GM12878 (cell line): ENCODE measurements around the gene CARS2. TPM values are rescaled to one million over a fixed set of nuclear protein-coding genes. Genes with fewer than 3 reads are reported as not detected.

Experiments
- ATAC-seq: fragments of 200-7000 bp; cut with Tn5 transposase; 3 replicates; pipeline ENCODE4 v1.9.1; 2020; ENCODE audit warnings: mild to moderate bottlenecking, moderate library complexity
- BruUV-seq: library from RNA; stranded (reverse); fragments of 400-500 nt; replicated peaks from 2 replicates; lab custom pipeline; 2021; lab: Mats Ljungman, UMichigan
- CTCF ChIA-PET: fragments of 300-600 bp; sonication (Branson Sonifier 250); formaldehyde crosslinking; extraction: SDS; loops from one replicate; lab custom pipeline; 2021; ENCODE audit warnings: inconsistent platforms; lab: Yijun Ruan, JAX
- POLR2A ChIA-PET: fragments of 350-600 bp; formaldehyde crosslinking; extraction: SDS; loops from one replicate; lab custom pipeline; 2021; ENCODE audit warnings: inconsistent platforms; lab: Charles Lee
- RAD21 ChIA-PET: fragments of 300-600 bp; sonication (Branson Sonifier 250); formaldehyde crosslinking; loops from one replicate; lab custom pipeline; 2023; ENCODE audit warnings: antibody characterized with exemption; ENCODE audit not compliant: unreplicated experiment; lab: Charles Lee
- SMC1A ChIA-PET: fragments of 300-600 bp; sonication (Branson Sonifier 250); formaldehyde crosslinking; loops from one replicate; lab custom pipeline; 2023; ENCODE audit not compliant: unreplicated experiment, uncharacterized antibody; lab: Charles Lee
- DNase-seq: peaks from one replicate; pipeline ENCODE4 v3.0.0-alpha.2; 2011; ENCODE audit warnings: low read depth, low spot score
- FAIRE-seq: peaks from 3 replicates; lab custom pipeline; 2011; peaks lifted over from hg19 to GRCh38; lab: Jason Lieb, UNC
- H2AFZ ChIP-seq: 2 replicates; pipeline ENCODE4 v1.6.0; 2011; ENCODE audit warnings: low read depth, low read length, control low read depth; ENCODE audit not compliant: control insufficient read depth
- H3K27ac ChIP-seq: 2 replicates; pipeline ENCODE4 v1.5.1; 2011; ENCODE audit warnings: control low read depth; ENCODE audit not compliant: control insufficient read depth, insufficient read depth
- H3K27me3 ChIP-seq, 2 experiments: replicated peaks in 1 of 2; 2 replicates each; pipeline versions ENCODE4 v1.6.0 to v1.6.1; 2011; ENCODE audit warnings: low read length in 1 of 2; ENCODE audit not compliant: control insufficient read depth in 2 of 2, insufficient read depth in 2 of 2
- H3K36me3 ChIP-seq, 2 experiments: 2 replicates each; pipeline ENCODE4 v1.5.1; 2011; ENCODE audit warnings: low read length in 1 of 2; ENCODE audit not compliant: control insufficient read depth in 2 of 2, insufficient read depth in 2 of 2
- H3K4me1 ChIP-seq: 2 replicates; pipeline ENCODE4 v1.6.1; 2011; ENCODE audit warnings: mild to moderate bottlenecking, low read length, moderate library complexity, mixed read lengths; ENCODE audit not compliant: control insufficient read depth, insufficient read depth
- H3K4me2 ChIP-seq: 2 replicates; pipeline ENCODE4 v1.6.0; 2011; ENCODE audit warnings: control low read depth; ENCODE audit not compliant: control insufficient read depth, insufficient read depth
- H3K4me3 ChIP-seq: fragments of 200-600 bp; sonication (generic); 2 replicates; pipeline ENCODE4 v1.5.1; 2016
- H3K79me2 ChIP-seq: 2 replicates; pipeline ENCODE4 v1.6.0; 2011; ENCODE audit warnings: low read length; ENCODE audit not compliant: control insufficient read depth, insufficient read depth
- H3K9ac ChIP-seq: 2 replicates; pipeline ENCODE4 v1.8.0; 2011; ENCODE audit warnings: low read length, control low read depth, mixed read lengths; ENCODE audit not compliant: control insufficient read depth, insufficient read depth
- H3K9me3 ChIP-seq: replicated peaks from 3 replicates; pipeline ENCODE4 v1.5.1; 2011; ENCODE audit warnings: mild to moderate bottlenecking, low read length; ENCODE audit not compliant: control insufficient read depth, insufficient read depth
- H4K20me1 ChIP-seq: 2 replicates; pipeline ENCODE4 v1.6.0; 2011; ENCODE audit not compliant: control insufficient read depth, insufficient read depth
- BMI1 ChIP-seq: fragments of 450-650 bp; IDR thresholded peaks from 2 replicates; pipeline ENCODE4 v1.6.1; 2016; ENCODE audit warnings: mild to moderate bottlenecking, moderate library complexity, borderline replicate concordance
- CHD1 ChIP-seq: IDR thresholded peaks from 2 replicates; pipeline ENCODE4 v1.6.1; 2012; ENCODE audit warnings: low read depth, low read length, improper control_type of control experiment
- EED ChIP-seq: sonication (generic); IDR thresholded peaks from 2 replicates; pipeline ENCODE4 v1.6.1; 2016; ENCODE audit warnings: antibody characterized with exemption, low read depth
- EGR1 ChIP-seq, 2 experiments: IDR thresholded peaks; 1 replicate in 1 of 2; 2 replicates in 1 of 2; pipeline ENCODE4 v1.6.1; 2011 to 2012; ENCODE audit warnings: low read depth in 2 of 2, low read length in 2 of 2, borderline replicate concordance in 1 of 2, mild to moderate bottlenecking in 1 of 2, moderate library complexity in 1 of 2
- FOS ChIP-seq: IDR thresholded peaks from 3 replicates; pipeline ENCODE4 v1.6.1; 2011; ENCODE audit warnings: borderline replicate concordance; ENCODE audit not compliant: insufficient read length; ENCODE audit errors: extremely low read depth
- GABPA ChIP-seq: IDR thresholded peaks from 2 replicates; pipeline ENCODE4 v1.6.1; 2014; ENCODE audit warnings: antibody characterized with exemption, low read depth, mild to moderate bottlenecking, inconsistent platforms
- HDAC6 ChIP-seq: fragments of 200-600 bp; sonication (generic); IDR thresholded peaks from one replicate; pipeline ENCODE4 v1.8.0; 2017; ENCODE audit warnings: antibody characterized with exemption; ENCODE audit not compliant: unreplicated experiment
- NRF1 ChIP-seq: conservative IDR thresholded peaks from 2 replicates; pipeline ENCODE4 v1.6.1; 2011; ENCODE audit warnings: mild to moderate bottlenecking, low read depth, low read length, improper control_type of control experiment
- PAX5 ChIP-seq: IDR thresholded peaks from 2 replicates; pipeline ENCODE4 v1.6.1; 2011; ENCODE audit warnings: low read depth, low read length, borderline replicate concordance
- PBX3 ChIP-seq: IDR thresholded peaks from 2 replicates; pipeline ENCODE4 v1.6.1; 2011; ENCODE audit warnings: mild to moderate bottlenecking, low read depth, low read length, moderate library complexity; ENCODE audit not compliant: insufficient replicate concordance
- POLR2AphosphoS2 ChIP-seq: IDR thresholded peaks from 2 replicates; pipeline ENCODE4 v1.6.1; 2011; ENCODE audit warnings: low read depth, mild to moderate bottlenecking, low read length, improper control_type of control experiment, moderate library complexity
- RELA ChIP-seq: fragments of 450-650 bp; IDR thresholded peaks from 2 replicates; pipeline ENCODE4 v1.8.0; 2014; ENCODE audit warnings: borderline replicate concordance; ENCODE audit not compliant: partially characterized antibody
- REST ChIP-seq: IDR thresholded peaks from 2 replicates; pipeline ENCODE4 v1.6.1; 2012; ENCODE audit warnings: mild to moderate bottlenecking, low read depth, low read length
- RFX5 ChIP-seq: IDR thresholded peaks from 2 replicates; pipeline ENCODE4 v1.6.1; 2011; ENCODE audit warnings: low read depth, low read length, improper control_type of control experiment
- SMAD1 ChIP-seq: fragments of 450-650 bp; IDR thresholded peaks from 2 replicates; pipeline ENCODE4 v1.6.1; 2018; ENCODE audit warnings: mild to moderate bottlenecking, low read depth; ENCODE audit not compliant: partially characterized antibody
- SPI1 ChIP-seq: IDR thresholded peaks from 2 replicates; pipeline ENCODE4 v1.6.1; 2011; ENCODE audit warnings: low read depth, mild to moderate bottlenecking, low read length, moderate library complexity, borderline replicate concordance; ENCODE audit not compliant: insufficient read depth
- STAT1 ChIP-seq: fragments of 450-650 bp; conservative IDR thresholded peaks from 2 replicates; pipeline ENCODE4 v1.6.1; 2014; ENCODE audit warnings: antibody characterized with exemption, mild to moderate bottlenecking
- ZNF207 ChIP-seq: fragments of 450-650 bp; IDR thresholded peaks from 2 replicates; pipeline ENCODE4 v1.6.1; 2014; ENCODE audit warnings: antibody characterized with exemption, mild to moderate bottlenecking, borderline replicate concordance
- ZZZ3 ChIP-seq: IDR thresholded peaks from 2 replicates; pipeline ENCODE4 v1.6.1; 2011; ENCODE audit warnings: low read depth; ENCODE audit not compliant: control insufficient read depth, insufficient read length
- WGBS: methylation state at CpG from one replicate; pipeline ENCODE4 v1.1.6; 2016; ENCODE audit warnings: low lambda C conversion rate; ENCODE audit not compliant: insufficient replicate concordance, insufficient coverage; ENCODE audit errors: missing lambda C conversion rate; 5-methylcytosine and 5-hydroxymethylcytosine counted together
- in situ Hi-C: fragments of 300-500 bp; cut with MboI; formaldehyde crosslinking; loops from 9 replicates; pipeline ENCODE4 v1.14.3; 2018; ENCODE audit warnings: mixed read lengths
- intact Hi-C: fragments of 100-400 bp; cut with micrococcal nuclease; formaldehyde crosslinking; loops from one replicate; pipeline ENCODE4 v1.14.2; 2022; ENCODE audit not compliant: unreplicated experiment
- polyA plus RNA-seq, 11 experiments: library from polyadenylated mRNA; depleted of rRNA in 4 of 11; unstranded in 6 of 11; stranded (reverse) in 5 of 11; fragments of >200 nt; fragmentation: Nextera tagmentation in 4 of 11; fragmentation: Illumina TruSeq in 1 of 11; extraction: Ambion mirVana in 4 of 11; extraction: Trizol in 1 of 11; gene quantifications; 1 replicate in 1 of 11; 2 replicates in 10 of 11; pipeline versions ENCODE4 v1.2.1 to v1.2.3, GENCODE V29; 2011 to 2016; ENCODE audit warnings: inconsistent platforms in 2 of 11, missing spikeins in 2 of 11, low read depth in 1 of 11
- total RNA-seq, 4 experiments: library from RNA; depleted of rRNA in 3 of 4; stranded (reverse); fragments of >200 nt in 3 of 4; fragmentation: Illumina TruSeq in 1 of 4; extraction: Trizol in 1 of 4; gene quantifications; 2 replicates each; pipeline versions ENCODE4 v1.2.1 to v1.2.3, GENCODE V29; 2013 to 2021

The CARS2 gene
- total and polyA plus RNA-seq, 10 of the 15 experiments (the other 5 are each of a cell fraction or from before 2014, with no cell fraction given): 4.2 to 101 (median 61.5) TPM

GRCh38 chr13:110702591-110703526, 3.1 kb downstream of the CARS2 start:
- H3K4me1 ChIP-seq: peaks cover 27% of the 10 kb centered on the region
- H3K9ac ChIP-seq: no peak overlapping the region
- intact Hi-C loops (no loop called here), in situ Hi-C loops (no loop called here)
- peaks cover 27% of the 10 kb centered on the region for H3K79me2 ChIP-seq
- BruUV-seq: no TSS peak
- DNase-seq: no peak
- no peaks in the 10 kb centered on the region for H4K20me1 ChIP-seq
- ChIA-PET SMC1A (interaction anchor here (0.8 to 2.1 kb wide), 6 partner anchors 9 to 86 kb away, joined by 3 to 9 read pairs (median 4); no protein-coding TSS in a partner anchor), CTCF (interaction anchor here (1.0 to 1.4 kb wide), 3 partner anchors 12 to 49 kb away, joined by 3 read pairs; no protein-coding TSS in a partner anchor), RAD21 (no interaction called here), POLR2A (interaction anchor here (0.8 to 1.6 kb wide), 4 partner anchors 9 to 22 kb away, joined by 3 to 4 read pairs (median 3); no protein-coding TSS in a partner anchor)
- H3K4me2 ChIP-seq: peak overlapping the region; percentile 35; the same call in 1 of the 2 replicates
- 93% methylated on average over 15 of the region's 15 CpGs for WGBS
- no peak overlapping the region for H3K4me3 ChIP-seq
- no peaks in the 10 kb centered on the region for H3K9me3 ChIP-seq
- FAIRE-seq: no peak
- no peak overlapping the region for H2AFZ ChIP-seq
- H3K36me3 ChIP-seq: peaks cover 9 to 26% of the 10 kb centered on the region in 2 experiments
- no peak overlapping the region for H3K27ac ChIP-seq
- H3K27me3 ChIP-seq: no peaks in the 10 kb centered on the region
- ATAC-seq: no peak
- TF ChIP-seq GABPA: no peak
- no peak for TF ChIP-seq HDAC6
- TF ChIP-seq PAX5: no peak
- no peak for TF ChIP-seq CHD1
- no peak for TF ChIP-seq NRF1
- no peak for TF ChIP-seq POLR2AphosphoS2
- TF ChIP-seq STAT1: no peak
- TF ChIP-seq RFX5: no peak
- TF ChIP-seq SPI1: no peak
- TF ChIP-seq REST: no peak
- TF ChIP-seq SMAD1: no peak
- no peak for TF ChIP-seq ZZZ3
- no peak for TF ChIP-seq RELA
- no peak for TF ChIP-seq BMI1
- TF ChIP-seq EGR1 (IDR thresholded peaks at IDR 0.05; ENCODE audit: borderline replicate concordance in 1 of 2, low read depth in 2 of 2, low read length in 2 of 2): no peak
- TF ChIP-seq PBX3: no peak
- no peak for TF ChIP-seq ZNF207
- TF ChIP-seq FOS: no peak
- TF ChIP-seq EED: no peak
